HG02938 (cell line): ENCODE measurements around the gene RUVBL1.

Experiments
- ATAC-seq: cut with Tn5 transposase; IDR thresholded peaks from one replicate; pipeline ENCODE4 v1.9.1; 2021; ENCODE audit warnings: mild to moderate bottlenecking, moderate library complexity; ENCODE audit not compliant: unreplicated experiment

Gene RUVBL1

DNA sequence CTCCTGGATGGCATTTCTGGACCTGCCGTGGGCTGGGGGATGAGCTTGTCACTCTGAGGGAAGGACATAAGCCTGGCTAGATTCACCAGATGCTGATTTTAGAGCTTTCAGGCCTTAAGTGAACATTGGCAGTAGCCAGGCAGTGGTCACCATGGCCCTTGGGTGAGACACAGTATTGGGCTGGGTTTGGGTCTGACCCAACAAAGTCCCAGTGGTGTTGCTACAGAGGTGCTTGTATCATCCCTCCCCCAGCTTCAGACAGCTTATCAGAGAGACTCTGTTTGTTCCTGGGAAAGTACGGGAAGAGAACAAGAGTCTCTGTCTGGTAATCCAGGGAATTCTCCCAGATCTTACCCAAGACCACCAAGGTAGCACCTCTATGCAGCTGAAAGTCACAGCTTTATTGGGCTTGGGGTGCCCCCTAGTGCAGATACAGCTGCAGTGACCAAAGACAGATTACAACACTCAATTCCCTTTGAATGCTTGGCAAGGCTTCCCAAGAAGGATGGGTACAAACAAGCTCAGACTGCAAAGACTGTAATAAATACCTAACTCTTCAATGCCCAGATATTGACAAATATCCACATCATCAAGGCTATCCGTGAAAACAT is 9.8 kb upstream of the RUVBL1 start:
- ATAC-seq: no peak

DNA sequence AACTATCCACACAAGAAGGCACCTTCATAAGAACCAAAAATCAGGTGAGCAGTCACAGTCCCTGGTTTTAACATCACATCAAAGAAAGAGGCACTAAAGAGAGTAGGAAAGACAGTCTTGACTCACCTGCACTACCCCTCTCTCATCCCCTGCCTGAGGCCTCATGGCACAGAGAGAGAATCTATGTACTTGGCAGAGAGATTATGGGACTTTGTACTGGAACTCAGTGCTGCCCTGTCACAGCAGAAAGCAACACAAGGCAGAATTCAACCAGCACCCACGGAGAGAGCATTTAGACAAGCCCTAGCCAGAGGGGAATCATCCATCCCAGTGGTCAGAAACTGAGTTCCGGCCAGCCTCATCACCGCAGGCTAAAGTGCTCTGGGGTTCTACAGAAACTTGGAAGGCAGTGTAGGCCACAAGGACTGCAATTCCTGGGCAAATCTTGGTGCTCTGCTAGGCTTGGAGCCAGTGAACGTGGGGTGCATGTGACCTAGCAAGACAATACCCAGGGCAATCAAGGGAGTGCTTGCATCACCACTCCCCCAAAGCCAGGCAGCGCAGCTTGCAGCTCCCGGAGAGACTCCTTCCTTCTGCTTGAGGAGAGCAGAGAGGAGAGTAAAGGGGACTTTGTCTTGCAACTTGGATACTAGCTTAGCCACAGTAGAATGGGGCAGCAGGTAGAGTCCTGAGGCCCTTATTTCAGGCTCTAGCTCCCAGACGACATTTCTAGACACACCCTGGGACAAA is 8.5 kb upstream of the RUVBL1 start:
- ATAC-seq: no peak

DNA sequence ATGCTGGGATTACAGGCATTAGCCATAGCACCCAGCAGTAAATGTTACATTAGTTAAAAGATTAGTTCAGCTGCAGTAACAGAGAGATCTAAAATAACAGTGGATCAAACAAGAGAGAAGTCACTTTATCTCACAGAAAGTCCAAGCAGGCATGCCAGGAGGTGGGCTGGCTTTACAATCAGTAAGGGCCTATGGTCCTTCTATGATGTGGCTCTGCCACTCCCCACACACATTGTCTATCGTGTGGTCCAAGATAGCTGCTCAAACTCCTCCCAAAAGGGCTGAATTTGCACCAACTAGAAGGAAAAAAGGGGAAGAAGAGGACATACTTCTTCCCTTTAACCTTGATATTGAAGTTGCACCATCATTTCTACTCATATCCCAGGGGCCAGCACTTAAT is 4.6 kb upstream of the RUVBL1 start:
- ATAC-seq: no peak

DNA sequence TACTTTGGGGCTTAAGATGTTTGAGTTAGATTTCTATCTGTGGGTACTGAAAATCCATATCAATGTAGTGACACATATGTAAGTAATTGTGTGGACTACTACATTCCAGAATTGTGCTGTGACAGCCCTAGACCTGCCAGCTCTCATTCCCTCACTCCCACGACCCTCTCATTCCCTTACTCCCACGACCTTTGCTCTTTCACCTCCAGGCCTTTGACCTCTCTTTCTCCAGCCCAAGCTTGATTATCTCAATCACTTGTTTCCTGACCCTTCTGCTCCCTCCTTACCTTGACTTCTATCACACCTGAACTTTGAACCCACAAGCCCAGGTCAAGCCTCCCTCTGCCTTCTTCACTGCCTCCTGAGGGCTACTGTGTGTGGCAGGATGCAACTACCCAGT is 3.6 kb upstream of the RUVBL1 start:
- ATAC-seq: no peak

DNA sequence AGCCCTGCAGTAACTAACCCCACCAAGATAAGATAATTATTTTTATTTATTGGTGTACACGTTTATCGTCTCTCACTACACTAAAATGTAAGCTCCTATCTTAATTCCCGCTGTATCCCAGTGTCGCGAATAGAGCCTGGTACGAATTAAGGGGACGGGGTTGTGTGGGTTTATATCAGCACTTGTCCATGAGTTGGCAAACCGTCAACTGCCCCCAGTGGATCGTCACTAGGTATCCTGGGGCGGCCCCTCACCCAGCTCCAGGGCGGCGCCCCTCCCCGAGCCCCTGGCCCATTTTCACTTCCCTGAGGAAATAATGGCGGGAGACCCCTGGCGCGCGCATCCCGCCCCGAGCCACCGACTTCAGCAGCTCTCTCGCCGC is 465 bp downstream of the RUVBL1 start:
- ATAC-seq: peak; percentile 1

DNA sequence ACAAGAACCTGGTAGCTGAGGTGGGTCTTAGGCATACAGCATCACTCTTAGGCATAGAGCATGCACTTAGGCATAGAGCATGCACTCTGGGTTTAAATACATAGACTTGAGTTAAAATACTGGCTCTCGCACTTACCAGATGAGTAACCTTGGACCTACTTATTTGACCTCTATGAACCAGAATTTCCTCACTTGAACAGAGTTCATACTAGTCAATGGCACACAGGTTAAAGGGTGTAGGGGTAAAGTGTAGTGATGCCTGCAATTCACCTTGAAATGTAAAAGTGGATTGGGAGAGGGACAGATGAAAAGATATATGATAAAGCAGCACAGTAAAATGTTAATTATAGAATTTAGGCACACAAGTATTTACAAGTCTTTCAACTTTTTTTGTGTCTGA is 1.6 kb downstream of the RUVBL1 start:
- ATAC-seq: no peak

DNA sequence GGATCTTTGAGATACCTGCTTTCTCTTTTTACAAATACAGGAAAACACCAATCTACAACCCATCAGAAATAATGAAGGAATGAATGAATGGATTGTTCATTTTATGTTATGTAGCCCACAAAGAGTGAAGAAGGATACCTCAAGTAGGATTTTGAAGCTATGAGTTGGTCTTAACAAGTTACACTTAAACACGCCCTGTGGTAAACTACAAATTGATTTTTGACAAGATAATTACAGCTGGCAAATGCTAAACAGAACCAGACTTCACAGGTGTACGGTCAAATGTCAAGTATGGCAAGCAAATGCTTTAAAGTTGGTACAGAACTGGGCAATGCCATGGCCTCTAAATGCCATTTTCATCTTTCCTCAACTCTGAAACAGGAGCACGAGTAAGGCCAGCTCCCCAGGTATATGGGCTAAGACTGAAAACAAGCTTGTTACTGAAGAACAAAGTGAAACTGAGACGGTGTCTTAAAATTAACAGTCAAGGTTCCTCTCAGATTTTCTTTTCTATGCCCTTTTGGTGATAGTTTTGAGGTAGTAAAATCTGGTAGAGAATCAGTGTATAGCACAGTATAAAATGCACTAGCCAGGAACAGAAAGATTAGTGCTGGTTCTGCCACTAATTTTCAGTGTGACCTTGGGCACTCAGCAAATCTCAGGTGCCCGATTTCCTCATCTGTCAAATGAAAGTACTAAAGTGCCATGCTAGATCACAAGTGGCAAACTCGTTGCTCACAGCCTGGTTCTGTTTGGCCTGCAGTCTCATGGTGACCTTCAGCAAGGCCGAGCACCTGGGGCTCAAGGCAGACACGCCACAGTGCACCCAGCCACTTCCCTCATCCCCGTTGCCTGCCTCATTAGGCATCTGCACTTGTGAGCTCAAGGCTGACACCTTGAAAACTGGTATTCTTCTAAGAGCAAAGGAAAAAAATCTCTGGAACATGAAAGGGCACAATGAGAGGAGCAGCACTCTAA is 9.5 kb downstream of the RUVBL1 start:
- ATAC-seq: no peak

DNA sequence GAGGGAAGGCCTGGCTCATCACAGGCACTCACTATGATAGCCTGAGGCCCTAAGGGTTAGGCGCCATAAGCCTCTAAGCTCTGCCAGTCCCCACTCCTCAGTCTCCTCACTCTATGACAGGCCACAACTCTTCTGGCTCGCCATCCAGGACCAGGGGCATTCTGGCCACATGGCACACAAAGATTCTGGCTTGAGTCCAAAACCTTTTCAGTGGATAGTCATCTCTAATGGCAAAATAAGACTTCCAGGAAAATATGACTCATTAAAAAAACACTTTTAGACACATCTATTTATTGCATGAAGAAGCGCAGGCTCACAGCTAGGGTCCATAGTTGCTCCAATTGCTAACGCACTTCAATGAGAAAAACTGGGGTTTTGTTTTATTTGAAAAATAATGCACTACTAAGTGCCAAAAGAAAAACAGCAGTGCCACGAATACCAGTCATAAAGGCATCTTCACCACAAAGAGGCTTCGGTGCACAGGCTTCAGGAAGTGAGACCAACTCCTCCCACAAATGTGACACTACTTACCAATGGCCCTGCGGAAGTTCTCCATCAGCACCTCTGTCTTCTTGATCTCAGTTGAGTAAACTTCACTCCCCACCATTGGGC is 11.1 kb downstream of the RUVBL1 start:
- no peak for ATAC-seq

DNA sequence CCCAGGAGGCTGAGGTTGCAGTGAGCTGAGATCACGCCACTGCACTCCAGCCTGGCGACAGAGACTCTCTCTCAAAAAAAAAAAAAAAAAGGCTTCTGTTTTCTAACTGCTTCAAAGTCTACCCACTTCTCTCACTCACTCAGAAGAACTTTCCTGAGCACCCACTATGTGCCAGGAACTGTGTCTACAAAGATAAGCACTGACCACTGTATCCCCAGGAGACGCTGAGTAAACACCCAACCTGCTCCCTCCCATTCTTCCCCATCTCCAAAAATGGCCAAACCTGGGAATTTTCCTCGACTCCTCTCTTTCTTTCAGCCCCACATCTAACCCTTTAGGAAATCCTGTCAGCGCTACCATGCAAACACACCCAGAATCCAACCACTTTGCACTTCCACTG is 12.5 kb downstream of the RUVBL1 start:
- no peak for ATAC-seq

DNA sequence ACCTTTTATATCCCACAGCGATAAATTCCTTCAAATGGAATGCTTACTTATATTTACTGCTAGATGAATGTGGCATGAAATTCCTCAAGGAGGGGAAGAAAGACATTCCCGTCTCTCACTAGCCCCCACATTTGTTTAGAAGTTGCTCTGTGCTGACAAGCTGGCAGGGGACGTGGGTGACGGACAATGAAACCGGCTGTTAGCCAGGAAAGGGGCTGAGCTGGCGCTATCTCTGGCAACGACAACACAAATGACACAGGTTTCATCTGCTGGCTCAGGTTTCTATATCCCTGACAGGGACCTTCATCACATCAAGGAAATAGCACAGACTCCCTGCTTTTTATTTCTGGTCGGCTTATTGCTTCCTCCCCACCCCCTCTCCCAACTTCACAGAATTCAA is 15.8 kb downstream of the RUVBL1 start:
- ATAC-seq: no peak

DNA sequence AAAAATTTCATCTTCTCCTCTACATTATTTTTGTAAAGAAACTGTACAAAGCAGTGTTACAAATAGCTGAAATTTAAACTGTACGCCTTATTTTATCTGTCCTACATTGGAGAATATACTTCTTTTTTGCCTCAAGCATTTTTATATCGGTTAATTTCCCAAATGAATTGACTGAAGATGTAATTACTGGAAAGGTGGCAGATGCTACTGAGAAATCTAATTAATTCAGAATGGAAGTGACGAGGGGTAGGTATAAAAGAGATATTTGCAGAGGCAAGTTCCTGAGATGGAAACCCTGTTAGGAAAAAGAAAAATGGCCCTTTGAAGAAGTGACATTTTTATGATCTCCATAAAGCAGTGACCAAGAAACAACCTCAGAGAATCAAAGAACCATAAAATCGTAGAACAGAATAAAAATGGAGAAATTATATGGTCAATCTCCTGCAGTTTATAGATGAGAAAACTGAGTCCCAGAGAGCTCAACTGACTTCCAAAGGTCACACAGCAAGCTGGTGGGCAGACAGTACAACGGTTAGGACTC is 20.4 kb downstream of the RUVBL1 start:
- ATAC-seq: no peak

DNA sequence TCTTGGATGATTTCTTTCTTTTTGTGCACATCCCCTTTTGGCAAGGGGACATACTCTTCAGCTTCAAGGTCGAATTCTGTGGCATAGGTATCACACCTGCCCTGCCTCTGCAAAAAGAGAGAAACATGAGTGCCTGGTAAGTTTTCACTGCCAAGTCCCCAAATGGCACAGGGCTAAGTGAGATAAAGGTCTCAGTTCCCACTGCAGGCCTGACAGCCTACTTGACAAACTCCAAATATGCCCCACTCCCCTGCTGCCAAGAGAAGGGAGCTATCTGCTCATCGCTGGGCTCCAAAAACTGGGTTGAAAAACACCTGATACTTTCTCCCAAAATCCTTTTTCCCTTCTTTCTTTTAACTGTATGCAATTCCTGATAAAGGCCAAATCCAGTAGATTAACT is 23.0 kb downstream of the RUVBL1 start:
- ATAC-seq: no peak

DNA sequence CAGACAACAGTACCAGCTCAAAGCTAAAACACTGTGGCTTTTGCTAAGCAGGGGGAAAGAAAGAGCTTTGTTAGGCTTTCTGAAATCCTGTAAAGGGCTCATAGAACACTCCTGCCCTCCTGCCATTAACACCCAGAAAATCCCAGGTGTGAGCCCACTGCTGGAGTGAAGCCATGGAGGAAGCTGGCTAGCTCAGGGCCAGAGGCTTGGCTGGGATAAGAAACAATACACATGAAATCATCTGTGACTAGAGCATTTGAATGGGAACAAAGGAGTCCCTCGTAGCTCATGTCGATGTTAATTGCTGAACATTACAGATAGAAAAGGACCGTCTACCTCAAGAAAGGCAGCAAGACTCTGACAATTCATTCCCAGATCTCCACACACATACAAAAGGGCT is 23.5 kb downstream of the RUVBL1 start:
- ATAC-seq: no peak

DNA sequence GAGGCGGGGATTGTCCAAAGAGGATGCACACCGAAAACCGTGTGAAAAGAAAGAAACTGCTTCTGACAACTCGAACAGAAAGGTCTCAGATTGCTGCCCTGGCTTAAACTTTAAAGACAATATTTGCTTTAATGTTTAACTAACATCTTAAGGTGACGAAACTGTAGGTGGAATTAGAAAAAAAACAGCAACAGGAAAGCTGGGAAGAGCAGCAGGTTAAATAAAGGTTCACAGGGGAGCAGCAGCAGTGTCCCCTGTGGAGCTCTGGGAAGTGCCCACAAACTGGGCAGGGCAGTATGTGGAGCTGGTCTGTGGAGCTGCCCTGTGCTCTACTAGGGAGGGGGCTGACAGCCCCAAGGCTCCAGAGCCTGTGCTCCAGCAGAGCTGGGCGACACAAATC is 25.4 kb downstream of the RUVBL1 start:
- ATAC-seq: no peak

DNA sequence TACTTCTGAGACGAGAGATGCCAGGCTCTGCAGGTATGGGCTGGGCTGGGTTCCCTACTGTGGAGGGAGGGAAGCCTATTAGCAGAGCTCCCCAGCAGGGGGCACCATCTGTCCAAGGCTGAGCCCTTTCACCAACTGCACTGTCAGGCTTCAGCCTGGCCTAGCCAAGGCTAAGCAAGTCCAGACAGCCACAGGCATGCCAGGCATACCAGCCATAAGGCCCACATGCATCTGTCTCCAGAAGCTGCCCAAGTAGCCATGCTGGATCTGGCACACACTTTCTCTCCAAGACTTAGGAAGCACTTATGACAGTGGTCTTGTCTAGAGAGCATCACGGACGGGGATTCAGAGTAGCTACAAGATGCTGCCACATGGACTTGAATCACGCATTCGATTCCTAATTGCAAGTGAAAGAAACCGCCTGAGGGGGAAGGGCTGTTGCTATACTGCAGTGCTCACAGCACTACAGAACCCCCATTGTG is 28.3 kb downstream of the RUVBL1 start:
- ATAC-seq: peak; percentile 54

DNA sequence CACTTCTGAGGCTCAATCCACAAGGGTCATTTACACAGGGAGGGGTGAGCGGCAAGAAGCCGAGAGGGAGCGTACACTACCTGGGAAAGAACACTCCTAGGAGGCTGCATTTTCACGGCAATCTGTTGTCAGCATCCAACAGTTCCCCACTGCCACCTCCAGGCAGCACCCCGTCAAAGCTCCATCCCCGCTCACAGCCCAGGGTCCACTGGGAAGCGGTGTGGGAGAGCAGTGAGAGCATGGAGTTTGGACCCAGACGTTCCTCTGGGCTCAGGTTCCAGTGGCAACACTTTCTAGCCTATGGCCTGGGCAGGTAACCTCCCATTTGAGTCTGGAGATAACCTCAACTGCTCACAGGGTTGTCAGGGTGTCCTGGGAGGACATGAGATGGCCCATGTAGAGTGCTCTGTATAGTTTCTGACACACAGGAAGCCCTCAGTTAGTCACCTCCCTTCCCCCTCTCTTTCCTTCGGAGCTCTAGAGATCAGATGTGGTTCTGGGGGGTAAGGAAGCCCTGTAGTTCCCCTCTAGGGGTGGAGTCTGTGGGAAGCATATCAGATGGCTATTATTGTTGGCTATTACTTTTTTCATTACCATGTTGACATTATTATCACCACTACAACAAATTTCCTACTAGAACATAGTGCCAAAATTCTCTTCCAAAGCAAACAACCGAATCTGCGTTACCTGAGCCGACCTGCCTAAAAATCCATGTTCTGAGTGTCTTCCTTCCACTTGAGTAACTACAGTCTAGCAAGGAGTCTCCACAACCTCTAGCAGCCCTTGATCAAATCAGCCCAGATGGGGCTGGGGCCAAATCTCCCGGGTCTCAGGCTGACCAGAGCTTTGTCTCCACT is 29.1 kb downstream of the RUVBL1 start:
- ATAC-seq: no peak

DNA sequence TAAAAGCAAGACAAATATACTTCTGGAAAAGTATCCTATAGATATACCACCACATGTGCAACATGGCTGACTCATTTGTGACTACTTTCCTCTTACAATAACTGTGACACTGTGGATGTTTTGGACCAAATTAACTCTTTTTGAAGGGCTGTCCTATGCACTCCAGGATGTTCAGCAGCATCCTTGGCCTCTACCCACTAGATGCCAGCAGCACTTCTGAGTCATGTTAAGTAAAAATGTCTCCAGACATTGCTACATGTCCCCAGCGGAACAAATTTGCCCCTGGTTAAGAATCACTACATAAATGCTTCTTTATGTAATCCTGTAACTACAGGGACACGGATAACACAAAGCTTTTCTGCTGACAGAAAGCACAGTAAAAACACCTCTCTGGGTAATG is 32.0 kb downstream of the RUVBL1 start:
- no peak for ATAC-seq

DNA sequence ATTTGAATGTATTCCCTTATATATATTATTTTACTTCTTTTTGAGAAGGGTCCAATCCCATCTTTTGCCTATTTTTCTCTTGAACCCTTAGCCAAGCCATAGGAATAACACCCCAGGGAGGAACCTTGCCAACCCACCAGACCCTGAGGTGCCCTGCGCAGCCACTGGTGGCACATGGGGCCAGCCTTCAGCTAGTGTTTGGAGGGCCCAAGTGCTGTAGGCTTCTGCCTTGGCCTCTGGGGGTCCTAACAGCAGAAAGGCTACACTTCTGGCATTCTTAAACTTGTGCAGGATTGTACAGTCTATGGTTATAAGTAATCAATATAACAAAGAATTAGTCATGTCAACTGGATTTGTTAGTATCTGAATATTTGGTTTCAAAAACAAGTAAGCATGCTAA is 34.5 kb downstream of the RUVBL1 start:
- no peak for ATAC-seq

DNA sequence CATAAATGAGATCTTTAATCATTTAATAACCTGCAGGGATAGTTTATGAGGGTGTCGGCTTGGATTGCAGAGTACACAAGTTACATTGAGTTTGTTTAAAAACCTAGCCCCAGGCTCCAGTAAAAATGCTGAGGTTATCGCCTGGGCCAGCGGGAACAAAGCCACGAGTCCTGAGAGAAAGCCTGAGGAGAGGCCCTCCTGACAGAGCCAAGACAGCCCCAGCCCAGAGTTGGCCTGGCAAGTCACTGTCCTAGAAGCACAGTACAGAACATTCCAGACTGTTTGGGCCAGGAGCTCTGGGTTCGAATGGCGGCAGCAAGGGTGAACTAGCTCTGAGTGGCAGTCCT is 39.0 kb downstream of the RUVBL1 start:
- no peak for ATAC-seq
